Vagina (tissue), 2 donors: Measurements from ENCODE around the gene ELMO1.

Source experiments
- CTCF ChIP-seq, 3 experiments: fragments of 450-650 bp in 2 of 3; fragments of 200-600 bp in 1 of 3; sonication (generic) in 1 of 3; IDR thresholded peaks; one replicate each; pipeline ENCODE4 v1.5.1; 2017 to 2019; ENCODE audit warnings: antibody characterized with exemption in 3 of 3, mild to moderate bottlenecking in 2 of 3, moderate library complexity in 2 of 3
- POLR2A ChIP-seq, 2 donors: fragments of 450-650 bp; IDR thresholded peaks; one replicate each; pipeline ENCODE4 v1.6.1; 2017; ENCODE audit warnings: antibody characterized with exemption in 2 of 2, mild to moderate bottlenecking in 2 of 2, moderate library complexity in 2 of 2
- POLR2AphosphoS5 ChIP-seq, 2 donors: sonication (generic); formaldehyde crosslinking; IDR thresholded peaks; one replicate each; pipeline ENCODE4 v1.9.0; 2017; ENCODE audit warnings: antibody characterized with exemption in 2 of 2, mild to moderate bottlenecking in 2 of 2, low read depth in 1 of 2; ENCODE audit not compliant: insufficient read depth in 1 of 2

- TF ChIP-seq POLR2AphosphoS5 (IDR thresholded peaks at IDR 0.05; ENCODE audit: insufficient read depth in 1 of 2, low read depth in 1 of 2) = no peak
- no peak for TF ChIP-seq CTCF (IDR thresholded peaks at IDR 0.05)
- no peak for TF ChIP-seq POLR2A (IDR thresholded peaks at IDR 0.05)
Measured at GRCh38 chr7:36880108-36880507, 568.6 kb downstream of the ELMO1 start.
